HEK293 (cell line): ENCODE data around the gene GPATCH3.
A peak's percentile ranks its signal among the peaks of the same experiment; 100 is the strongest.

Experiments used
- PBX3 ChIP-seq: sonication (generic); formaldehyde crosslinking; IDR thresholded peaks from 2 replicates; pipeline ENCODE4 v1.8.1; 2022; ENCODE audit warnings: mild to moderate bottlenecking, moderate library complexity, missing genetic modification reagents
- TCF7L2 ChIP-seq: IDR thresholded peaks from 2 replicates; pipeline ENCODE4 v1.6.1; 2011; ENCODE audit warnings: low read depth, mild to moderate bottlenecking, inconsistent platforms, low read length, moderate library complexity, borderline replicate concordance
- YY1 ChIP-seq: fragments of 450-650 bp; formaldehyde crosslinking; IDR thresholded peaks from 2 replicates; pipeline ENCODE4 v1.5.1; 2018; ENCODE audit warnings: missing biosample characterization, missing genetic modification characterization
- ZBTB8A ChIP-seq: fragments of 450-650 bp; formaldehyde crosslinking; IDR thresholded peaks from 2 replicates; pipeline ENCODE4 v1.5.1; 2016; ENCODE audit warnings: missing biosample characterization, missing genetic modification characterization
- ZFP37 ChIP-seq: fragments of 450-650 bp; formaldehyde crosslinking; IDR thresholded peaks from 2 replicates; pipeline ENCODE4 v1.5.1; 2016; ENCODE audit warnings: missing biosample characterization, missing genetic modification characterization
- ZNF311 ChIP-seq: fragments of 450-650 bp; formaldehyde crosslinking; IDR thresholded peaks from 2 replicates; pipeline ENCODE4 v1.5.1; 2017; ENCODE audit warnings: missing biosample characterization, missing genetic modification characterization, borderline replicate concordance
- ZNF350 ChIP-seq: fragments of 450-650 bp; formaldehyde crosslinking; IDR thresholded peaks from 2 replicates; pipeline ENCODE4 v1.5.0; 2017; ENCODE audit warnings: missing biosample characterization, mild to moderate bottlenecking, missing genetic modification characterization
- ZNF747 ChIP-seq: fragments of 450-650 bp; formaldehyde crosslinking; IDR thresholded peaks from 2 replicates; pipeline ENCODE4 v1.5.1; 2016; ENCODE audit warnings: missing biosample characterization, missing genetic modification characterization
- TF ChIP-seq, protein P1 (sequence below): fragments of 450-650 bp; formaldehyde crosslinking; IDR thresholded peaks from 2 replicates; pipeline ENCODE4 v1.5.1; 2016; ENCODE audit warnings: missing biosample characterization, missing genetic modification characterization
- TF ChIP-seq, protein P2 (sequence below): fragments of 450-650 bp; formaldehyde crosslinking; IDR thresholded peaks from 2 replicates; pipeline ENCODE4 v1.5.1; 2016; ENCODE audit warnings: missing biosample characterization, missing genetic modification characterization

GRCh38 chr1:26900001-26900814, at the start of gene GPATCH3:
- TF ChIP-seq, protein P1, sequence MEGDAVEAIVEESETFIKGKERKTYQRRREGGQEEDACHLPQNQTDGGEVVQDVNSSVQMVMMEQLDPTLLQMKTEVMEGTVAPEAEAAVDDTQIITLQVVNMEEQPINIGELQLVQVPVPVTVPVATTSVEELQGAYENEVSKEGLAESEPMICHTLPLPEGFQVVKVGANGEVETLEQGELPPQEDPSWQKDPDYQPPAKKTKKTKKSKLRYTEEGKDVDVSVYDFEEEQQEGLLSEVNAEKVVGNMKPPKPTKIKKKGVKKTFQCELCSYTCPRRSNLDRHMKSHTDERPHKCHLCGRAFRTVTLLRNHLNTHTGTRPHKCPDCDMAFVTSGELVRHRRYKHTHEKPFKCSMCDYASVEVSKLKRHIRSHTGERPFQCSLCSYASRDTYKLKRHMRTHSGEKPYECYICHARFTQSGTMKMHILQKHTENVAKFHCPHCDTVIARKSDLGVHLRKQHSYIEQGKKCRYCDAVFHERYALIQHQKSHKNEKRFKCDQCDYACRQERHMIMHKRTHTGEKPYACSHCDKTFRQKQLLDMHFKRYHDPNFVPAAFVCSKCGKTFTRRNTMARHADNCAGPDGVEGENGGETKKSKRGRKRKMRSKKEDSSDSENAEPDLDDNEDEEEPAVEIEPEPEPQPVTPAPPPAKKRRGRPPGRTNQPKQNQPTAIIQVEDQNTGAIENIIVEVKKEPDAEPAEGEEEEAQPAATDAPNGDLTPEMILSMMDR (tag by site-specific recombination): no peak
- TF ChIP-seq ZNF747: no peak
- no peak for TF ChIP-seq ZNF311 (tag by site-specific recombination)
- TF ChIP-seq YY1 (tag by site-specific recombination): peak; percentile 99
- TF ChIP-seq, protein P2, sequence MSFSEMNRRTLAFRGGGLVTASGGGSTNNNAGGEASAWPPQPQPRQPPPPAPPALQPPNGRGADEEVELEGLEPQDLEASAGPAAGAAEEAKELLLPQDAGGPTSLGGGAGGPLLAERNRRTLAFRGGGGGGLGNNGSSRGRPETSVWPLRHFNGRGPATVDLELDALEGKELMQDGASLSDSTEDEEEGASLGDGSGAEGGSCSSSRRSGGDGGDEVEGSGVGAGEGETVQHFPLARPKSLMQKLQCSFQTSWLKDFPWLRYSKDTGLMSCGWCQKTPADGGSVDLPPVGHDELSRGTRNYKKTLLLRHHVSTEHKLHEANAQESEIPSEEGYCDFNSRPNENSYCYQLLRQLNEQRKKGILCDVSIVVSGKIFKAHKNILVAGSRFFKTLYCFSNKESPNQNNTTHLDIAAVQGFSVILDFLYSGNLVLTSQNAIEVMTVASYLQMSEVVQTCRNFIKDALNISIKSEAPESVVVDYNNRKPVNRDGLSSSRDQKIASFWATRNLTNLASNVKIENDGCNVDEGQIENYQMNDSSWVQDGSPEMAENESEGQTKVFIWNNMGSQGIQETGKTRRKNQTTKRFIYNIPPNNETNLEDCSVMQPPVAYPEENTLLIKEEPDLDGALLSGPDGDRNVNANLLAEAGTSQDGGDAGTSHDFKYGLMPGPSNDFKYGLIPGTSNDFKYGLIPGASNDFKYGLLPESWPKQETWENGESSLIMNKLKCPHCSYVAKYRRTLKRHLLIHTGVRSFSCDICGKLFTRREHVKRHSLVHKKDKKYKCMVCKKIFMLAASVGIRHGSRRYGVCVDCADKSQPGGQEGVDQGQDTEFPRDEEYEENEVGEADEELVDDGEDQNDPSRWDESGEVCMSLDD (tag by site-specific recombination): no peak
- TF ChIP-seq PBX3: no peak
- no peak for TF ChIP-seq TCF7L2
- TF ChIP-seq ZFP37 (tag by site-specific recombination): peak; percentile 92; the same call in 1 of the 2 replicates
- peak; percentile 33; the same call in 1 of the 2 replicates for TF ChIP-seq ZBTB8A (tag by site-specific recombination)
- no peak for TF ChIP-seq ZNF350
